ENCODE measurements around the gene INTS7.

INTS7 gene

GRCh38 chr1:212035123-212035834, at the start of gene INTS7, which contains the start of gene DTL:
INTS7 (minus strand) TSS chr1:212035557; CDS start chr1:212035437, 120 bp downstream.
DTL (plus strand) TSS chr1:212035748; CDS start chr1:212035891, 143 bp downstream.
- H2AFZ ChIP-seq (ENCODE audit: low read depth, low read length), result peak within 1 kb of the TSS; percentile 91
- TF ChIP-seq EZH2phosphoT487 (IDR thresholded peaks at IDR 0.05; ENCODE audit: low read depth), result no peak
- TF ChIP-seq CTCF (IDR thresholded peaks at IDR 0.05; ENCODE audit: low read depth, low read length), result peak; percentile 96
- H3K9ac ChIP-seq (ENCODE audit: low read length), result peak within 1 kb of the TSS; percentile 89
- peak within 1 kb of the TSS; percentile 82 for H3K4me3 ChIP-seq (ENCODE audit: low read length)
- H3K27ac ChIP-seq (ENCODE audit: low read length), result peak within 1 kb of the TSS; percentile 81
- H3K36me3 ChIP-seq (replicated peaks; ENCODE audit: low read depth, low read length), result peaks cover 33% of the 10 kb centered on the region
- peaks cover 93% of the 10 kb centered on the region for H3K79me2 ChIP-seq (ENCODE audit: low read length)
- H3K4me1 ChIP-seq (ENCODE audit: low read length), result peaks cover 39% of the 10 kb centered on the region
- H3K4me2 ChIP-seq (ENCODE audit: low read length), result peak within 1 kb of the TSS; percentile 83
- H3K27me3 ChIP-seq (ENCODE audit: low read depth, low read length), result no peaks in the 10 kb centered on the region
- H4K20me1 ChIP-seq (ENCODE audit: insufficient read depth, low read length), result peaks cover 63% of the 10 kb centered on the region
- H3K9me3 ChIP-seq (ENCODE audit: insufficient read depth, low read length), result no peaks in the 10 kb centered on the region

GRCh38 chr1:212082765-212083406, 47.5 kb upstream of the INTS7 start:
- Histone ChIP-seq H3K4me2 (ENCODE audit: low read length) (no peak overlapping the region), H3K36me3 (replicated peaks; ENCODE audit: low read depth, low read length) (peaks cover 79% of the 10 kb centered on the region)
- TF ChIP-seq EZH2phosphoT487 (IDR thresholded peaks at IDR 0.05; ENCODE audit: low read depth) (no peak), CTCF (IDR thresholded peaks at IDR 0.05; ENCODE audit: low read depth, low read length) (no peak)

GRCh38 chr1:212078826-212079225, 43.5 kb upstream of the INTS7 start:
- no peak overlapping the region for H3K27ac ChIP-seq (ENCODE audit: low read length)
- H3K4me1 ChIP-seq (ENCODE audit: low read length), result no peaks in the 10 kb centered on the region
- no peak overlapping the region for H3K4me2 ChIP-seq (ENCODE audit: low read length)
- no peaks in the 10 kb centered on the region for H3K79me2 ChIP-seq (ENCODE audit: low read length)
- H3K9ac ChIP-seq (ENCODE audit: low read length), result no peak overlapping the region
- H3K27me3 ChIP-seq (ENCODE audit: low read depth, low read length), result no peaks in the 10 kb centered on the region
- H4K20me1 ChIP-seq (ENCODE audit: insufficient read depth, low read length), result no peaks in the 10 kb centered on the region
- no peaks in the 10 kb centered on the region for H3K9me3 ChIP-seq (ENCODE audit: insufficient read depth, low read length)
- TF ChIP-seq EZH2phosphoT487 (IDR thresholded peaks at IDR 0.05; ENCODE audit: low read depth) (no peak), CTCF (IDR thresholded peaks at IDR 0.05; ENCODE audit: low read depth, low read length) (no peak)
- H3K36me3 ChIP-seq (replicated peaks; ENCODE audit: low read depth, low read length), result peaks cover 82% of the 10 kb centered on the region
- no peak overlapping the region for H3K4me3 ChIP-seq (ENCODE audit: low read length)
- H2AFZ ChIP-seq (ENCODE audit: low read depth, low read length), result no peak overlapping the region

More at GRCh38 chr1:212082765-212083406, 47.5 kb upstream of the INTS7 start:
- Histone ChIP-seq H3K27me3 (ENCODE audit: low read depth, low read length) (no peaks in the 10 kb centered on the region), H3K9me3 (ENCODE audit: insufficient read depth, low read length) (no peaks in the 10 kb centered on the region), H3K4me3 (ENCODE audit: low read length) (no peak overlapping the region), H3K27ac (ENCODE audit: low read length) (no peak overlapping the region), H2AFZ (ENCODE audit: low read depth, low read length) (no peak overlapping the region), H4K20me1 (ENCODE audit: insufficient read depth, low read length) (no peaks in the 10 kb centered on the region), H3K79me2 (ENCODE audit: low read length) (no peaks in the 10 kb centered on the region), H3K9ac (ENCODE audit: low read length) (no peak overlapping the region), H3K4me1 (ENCODE audit: low read length) (no peaks in the 10 kb centered on the region)

- Histone ChIP-seq H3K4me1 (ENCODE audit: low read length) (no peaks in the 10 kb centered on the region), H3K9ac (ENCODE audit: low read length) (no peak overlapping the region), H3K36me3 (replicated peaks; ENCODE audit: low read depth, low read length) (peaks cover 77% of the 10 kb centered on the region), H3K27me3 (ENCODE audit: low read depth, low read length) (no peaks in the 10 kb centered on the region), H3K27ac (ENCODE audit: low read length) (no peak overlapping the region), H4K20me1 (ENCODE audit: insufficient read depth, low read length) (no peaks in the 10 kb centered on the region), H2AFZ (ENCODE audit: low read depth, low read length) (no peak overlapping the region), H3K9me3 (ENCODE audit: insufficient read depth, low read length) (no peaks in the 10 kb centered on the region), H3K79me2 (ENCODE audit: low read length) (no peaks in the 10 kb centered on the region), H3K4me3 (ENCODE audit: low read length) (no peak overlapping the region), H3K4me2 (ENCODE audit: low read length) (no peak overlapping the region)
- TF ChIP-seq EZH2phosphoT487 (IDR thresholded peaks at IDR 0.05; ENCODE audit: low read depth) (no peak), CTCF (IDR thresholded peaks at IDR 0.05; ENCODE audit: low read depth, low read length) (no peak)
Measured at GRCh38 chr1:212077028-212077427, 41.7 kb upstream of the INTS7 start.

All from OCI-LY3 (cell line).